Panc1 (cell line): ENCODE measurements around the gene AGER.

Source experiments
- POLR2AphosphoS5 ChIP-seq: IDR thresholded peaks from 2 replicates; pipeline ENCODE4 v1.6.1; 2012; ENCODE audit warnings: mild to moderate bottlenecking, low read depth, low read length, moderate library complexity
- TF ChIP-seq, protein P1 (sequence below): fragments of 450-650 bp; IDR thresholded peaks from 2 replicates; pipeline ENCODE4 v1.5.1; 2017; ENCODE audit warnings: mild to moderate bottlenecking
- TF ChIP-seq, protein P2 (sequence below), 2 experiments: IDR thresholded peaks; 2 replicates each; pipeline ENCODE4 v1.6.1; 2011 to 2012; ENCODE audit warnings: low read depth in 2 of 2, control low read depth in 1 of 2, low read length in 1 of 2, mild to moderate bottlenecking in 1 of 2, moderate library complexity in 1 of 2; ENCODE audit not compliant: insufficient read depth in 1 of 2

GRCh38 chr6:32147401-32148132 lies 36.5 kb downstream of the AGER start:
- TF ChIP-seq, protein P1, sequence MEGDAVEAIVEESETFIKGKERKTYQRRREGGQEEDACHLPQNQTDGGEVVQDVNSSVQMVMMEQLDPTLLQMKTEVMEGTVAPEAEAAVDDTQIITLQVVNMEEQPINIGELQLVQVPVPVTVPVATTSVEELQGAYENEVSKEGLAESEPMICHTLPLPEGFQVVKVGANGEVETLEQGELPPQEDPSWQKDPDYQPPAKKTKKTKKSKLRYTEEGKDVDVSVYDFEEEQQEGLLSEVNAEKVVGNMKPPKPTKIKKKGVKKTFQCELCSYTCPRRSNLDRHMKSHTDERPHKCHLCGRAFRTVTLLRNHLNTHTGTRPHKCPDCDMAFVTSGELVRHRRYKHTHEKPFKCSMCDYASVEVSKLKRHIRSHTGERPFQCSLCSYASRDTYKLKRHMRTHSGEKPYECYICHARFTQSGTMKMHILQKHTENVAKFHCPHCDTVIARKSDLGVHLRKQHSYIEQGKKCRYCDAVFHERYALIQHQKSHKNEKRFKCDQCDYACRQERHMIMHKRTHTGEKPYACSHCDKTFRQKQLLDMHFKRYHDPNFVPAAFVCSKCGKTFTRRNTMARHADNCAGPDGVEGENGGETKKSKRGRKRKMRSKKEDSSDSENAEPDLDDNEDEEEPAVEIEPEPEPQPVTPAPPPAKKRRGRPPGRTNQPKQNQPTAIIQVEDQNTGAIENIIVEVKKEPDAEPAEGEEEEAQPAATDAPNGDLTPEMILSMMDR: no peak; the same call in 1 of the 2 replicates
- no peak for TF ChIP-seq POLR2AphosphoS5
- TF ChIP-seq, protein P2, sequence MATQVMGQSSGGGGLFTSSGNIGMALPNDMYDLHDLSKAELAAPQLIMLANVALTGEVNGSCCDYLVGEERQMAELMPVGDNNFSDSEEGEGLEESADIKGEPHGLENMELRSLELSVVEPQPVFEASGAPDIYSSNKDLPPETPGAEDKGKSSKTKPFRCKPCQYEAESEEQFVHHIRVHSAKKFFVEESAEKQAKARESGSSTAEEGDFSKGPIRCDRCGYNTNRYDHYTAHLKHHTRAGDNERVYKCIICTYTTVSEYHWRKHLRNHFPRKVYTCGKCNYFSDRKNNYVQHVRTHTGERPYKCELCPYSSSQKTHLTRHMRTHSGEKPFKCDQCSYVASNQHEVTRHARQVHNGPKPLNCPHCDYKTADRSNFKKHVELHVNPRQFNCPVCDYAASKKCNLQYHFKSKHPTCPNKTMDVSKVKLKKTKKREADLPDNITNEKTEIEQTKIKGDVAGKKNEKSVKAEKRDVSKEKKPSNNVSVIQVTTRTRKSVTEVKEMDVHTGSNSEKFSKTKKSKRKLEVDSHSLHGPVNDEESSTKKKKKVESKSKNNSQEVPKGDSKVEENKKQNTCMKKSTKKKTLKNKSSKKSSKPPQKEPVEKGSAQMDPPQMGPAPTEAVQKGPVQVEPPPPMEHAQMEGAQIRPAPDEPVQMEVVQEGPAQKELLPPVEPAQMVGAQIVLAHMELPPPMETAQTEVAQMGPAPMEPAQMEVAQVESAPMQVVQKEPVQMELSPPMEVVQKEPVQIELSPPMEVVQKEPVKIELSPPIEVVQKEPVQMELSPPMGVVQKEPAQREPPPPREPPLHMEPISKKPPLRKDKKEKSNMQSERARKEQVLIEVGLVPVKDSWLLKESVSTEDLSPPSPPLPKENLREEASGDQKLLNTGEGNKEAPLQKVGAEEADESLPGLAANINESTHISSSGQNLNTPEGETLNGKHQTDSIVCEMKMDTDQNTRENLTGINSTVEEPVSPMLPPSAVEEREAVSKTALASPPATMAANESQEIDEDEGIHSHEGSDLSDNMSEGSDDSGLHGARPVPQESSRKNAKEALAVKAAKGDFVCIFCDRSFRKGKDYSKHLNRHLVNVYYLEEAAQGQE (IDR thresholded peaks at IDR 0.05; ENCODE audit: insufficient read depth in 1 of 2, low read depth in 2 of 2, low read length in 1 of 2): no peak
